ENCODE data around the gene FAM110A.

Gene FAM110A

GRCh38 chr20:869606-870005, 36.1 kb downstream of the FAM110A start:
- no peaks in the 10 kb centered on the region for H3K9me3 ChIP-seq (ENCODE audit: severe bottlenecking)
- H3K27ac ChIP-seq, result peak overlapping the region; percentile 10; the same call in 1 of the 2 replicates
- H3K4me3 ChIP-seq (ENCODE audit: low read depth, low read length), result no peak overlapping the region
- H3K27me3 ChIP-seq (ENCODE audit: insufficient read depth, low read depth, severe bottlenecking), result no peaks in the 10 kb centered on the region
- TF ChIP-seq CTCF (IDR thresholded peaks at IDR 0.05; ENCODE audit: low read depth, low read length), result no peak
- DNase-seq, result no peak
- no peaks in the 10 kb centered on the region for H3K36me3 ChIP-seq

DNA sequence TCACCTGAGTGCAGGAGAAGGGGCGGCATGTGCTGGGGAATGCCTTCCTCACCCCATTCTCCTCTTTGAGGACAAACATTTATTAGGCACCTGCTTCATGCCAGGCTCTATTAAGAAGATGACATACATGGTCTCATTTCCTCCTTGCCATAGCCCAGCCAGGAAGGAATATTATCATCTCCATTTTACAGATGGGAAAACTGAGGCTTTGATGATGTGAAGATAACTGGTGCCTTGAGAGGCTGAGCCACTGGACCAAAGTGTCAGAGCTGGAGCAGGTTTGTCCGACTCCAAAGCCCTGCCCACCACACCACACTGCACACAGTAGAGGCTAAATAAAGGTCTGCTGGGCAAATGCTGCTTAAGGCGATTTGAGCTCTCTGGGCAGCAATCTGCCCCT, 37.2 kb downstream of the FAM110A start:
- TF ChIP-seq CTCF (IDR thresholded peaks at IDR 0.05; ENCODE audit: low read depth, low read length), result no peak
- Histone ChIP-seq H3K36me3 (no peaks in the 10 kb centered on the region), H3K27me3 (ENCODE audit: insufficient read depth, low read depth, severe bottlenecking) (no peaks in the 10 kb centered on the region), H3K27ac (no peak overlapping the region; the same call in 1 of the 2 replicates), H3K9me3 (ENCODE audit: severe bottlenecking) (no peaks in the 10 kb centered on the region), H3K4me3 (ENCODE audit: low read depth, low read length) (no peak overlapping the region)
- DNase-seq, result no peak

DNA sequence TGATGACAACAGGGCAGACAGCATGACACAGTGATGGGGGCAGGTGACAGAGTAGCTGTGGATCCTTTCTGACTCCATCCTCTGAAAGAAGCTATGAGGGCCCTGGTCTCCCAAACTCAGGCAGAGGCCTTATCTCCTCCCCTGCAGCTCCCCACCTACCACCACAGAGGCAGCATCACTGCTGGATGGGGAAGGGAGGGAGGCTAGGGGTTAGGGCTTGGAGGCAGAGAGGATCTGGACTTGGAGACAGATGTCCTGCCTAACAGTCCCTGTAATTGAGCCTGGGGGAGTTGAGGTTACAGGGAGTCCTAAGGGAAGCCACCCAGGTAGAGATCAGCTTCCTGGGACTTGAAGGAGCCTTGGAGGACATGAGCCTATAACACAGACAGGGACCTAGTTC, 37.9 kb downstream of the FAM110A start:
- H3K27me3 ChIP-seq (ENCODE audit: insufficient read depth, low read depth, severe bottlenecking), result no peaks in the 10 kb centered on the region
- no peak for TF ChIP-seq CTCF (IDR thresholded peaks at IDR 0.05; ENCODE audit: low read depth, low read length)
- DNase-seq, result peak; percentile 65

GRCh38 chr20:871948-872347, 38.4 kb downstream of the FAM110A start:
- Histone ChIP-seq H3K9me3 (ENCODE audit: severe bottlenecking) (no peaks in the 10 kb centered on the region), H3K4me3 (ENCODE audit: low read depth, low read length) (no peak overlapping the region), H3K27me3 (ENCODE audit: insufficient read depth, low read depth, severe bottlenecking) (no peaks in the 10 kb centered on the region), H3K27ac (peak overlapping the region; percentile 53), H3K36me3 (no peaks in the 10 kb centered on the region)
- TF ChIP-seq CTCF (IDR thresholded peaks at IDR 0.05; ENCODE audit: low read depth, low read length), result no peak
- no peak for DNase-seq

More for the DNA sequence above, 37.9 kb downstream of the FAM110A start:
- Histone ChIP-seq H3K27ac (peak overlapping the region; percentile 32), H3K36me3 (no peaks in the 10 kb centered on the region), H3K4me3 (ENCODE audit: low read depth, low read length) (no peak overlapping the region), H3K9me3 (ENCODE audit: severe bottlenecking) (no peaks in the 10 kb centered on the region)

DNA sequence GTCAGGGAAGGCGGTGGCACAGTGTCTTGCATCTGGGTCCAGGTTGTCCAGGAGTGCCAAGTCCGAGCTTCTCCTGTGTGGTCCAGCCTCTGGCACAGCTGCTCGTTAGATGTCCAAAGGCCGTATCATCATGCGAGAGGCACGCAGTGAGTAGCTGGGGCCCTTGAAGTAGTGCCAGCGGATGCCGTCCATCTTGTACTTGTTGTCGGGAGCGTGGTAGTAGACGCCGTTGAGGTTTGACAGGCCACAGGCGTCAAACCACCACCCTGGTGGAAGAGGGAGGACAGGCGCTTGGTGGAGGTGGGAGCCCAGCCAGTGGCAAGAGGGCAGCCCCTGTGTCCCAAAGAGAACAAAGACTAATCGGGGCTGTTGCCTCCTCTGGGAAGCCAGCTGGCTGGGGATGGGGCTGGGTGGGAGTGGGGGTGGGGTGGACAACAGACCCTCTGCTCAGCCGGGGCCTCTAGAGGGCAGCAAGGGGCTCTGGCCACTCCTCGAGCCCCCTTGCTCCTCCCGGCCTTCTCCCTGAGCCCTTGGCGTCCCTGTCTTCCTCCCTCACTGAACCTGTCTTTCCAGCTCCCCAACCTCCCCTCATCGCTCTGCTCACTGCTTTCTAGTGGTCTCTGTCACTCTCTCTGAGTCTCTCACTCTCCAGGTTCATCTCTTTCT, 39.5 kb downstream of the FAM110A start:
- Histone ChIP-seq H3K9me3 (ENCODE audit: severe bottlenecking) (no peaks in the 10 kb centered on the region), H3K36me3 (no peaks in the 10 kb centered on the region), H3K4me3 (ENCODE audit: low read depth, low read length) (no peak overlapping the region), H3K27me3 (ENCODE audit: insufficient read depth, low read depth, severe bottlenecking) (no peaks in the 10 kb centered on the region), H3K27ac (peak overlapping the region; percentile 62)
- peak; percentile 74 for DNase-seq
- peak; percentile 76 for TF ChIP-seq CTCF (IDR thresholded peaks at IDR 0.05; ENCODE audit: low read depth, low read length)

All from WERI-Rb-1 (cell line).